ENCODE measurements around the gene SENP2. TPM values are rescaled to one million over a fixed set of nuclear protein-coding genes. Genes with fewer than 3 reads are reported as not detected.
A peak's percentile ranks its signal among the peaks of the same experiment; 100 is the strongest.

SENP2 gene
- total RNA-seq, 1 donor, result 24.6 TPM

- no peak for DNase-seq (ENCODE audit: insufficient read length, low spot score, missing footprints)
- Histone ChIP-seq H2AFZ (ENCODE audit: low read length) (no peak overlapping the region), H3K9me3 (ENCODE audit: low read depth, low read length) (no peaks in the 10 kb centered on the region), H3K4me1 (ENCODE audit: insufficient read depth, low read length) (peaks cover 14% of the 10 kb centered on the region), H3K36me3 (ENCODE audit: insufficient read depth, low read length) (no peaks in the 10 kb centered on the region), H3K27ac (ENCODE audit: low read depth, low read length) (no peak overlapping the region), H3K27me3 (ENCODE audit: insufficient read depth, low read length) (no peaks in the 10 kb centered on the region), H3K79me2 (ENCODE audit: insufficient read depth, low read length) (peaks cover 29% of the 10 kb centered on the region), H3K4me3 (ENCODE audit: insufficient read depth, low read length) (no peak overlapping the region), H4K20me1 (ENCODE audit: insufficient read depth, low read length) (no peaks in the 10 kb centered on the region), H3K4me2 (ENCODE audit: insufficient read depth, low read length) (no peak overlapping the region)
- no peak for TF ChIP-seq CTCF (IDR thresholded peaks at IDR 0.05; ENCODE audit: extremely low read depth, low read depth, low read length)
Measured at GRCh38 chr3:185584686-185585085, 1.4 kb upstream of the SENP2 start.

GRCh38 chr3:185585518-185585858 lies 607 bp upstream of the SENP2 start:
- Histone ChIP-seq H4K20me1 (ENCODE audit: insufficient read depth, low read length) (no peaks in the 10 kb centered on the region), H3K27me3 (ENCODE audit: insufficient read depth, low read length) (no peaks in the 10 kb centered on the region), H3K9me3 (ENCODE audit: low read depth, low read length) (no peaks in the 10 kb centered on the region), H3K4me3 (ENCODE audit: insufficient read depth, low read length) (peak overlapping the region; percentile 98), H3K4me1 (ENCODE audit: insufficient read depth, low read length) (peaks cover 14% of the 10 kb centered on the region), H3K4me2 (ENCODE audit: insufficient read depth, low read length) (peak overlapping the region; percentile 96), H3K79me2 (ENCODE audit: insufficient read depth, low read length) (peaks cover 34% of the 10 kb centered on the region), H3K36me3 (ENCODE audit: insufficient read depth, low read length) (no peaks in the 10 kb centered on the region), H2AFZ (ENCODE audit: low read length) (peak overlapping the region; percentile 94), H3K27ac (ENCODE audit: low read depth, low read length) (peak overlapping the region; percentile 97)
- TF ChIP-seq CTCF (IDR thresholded peaks at IDR 0.05; ENCODE audit: extremely low read depth, low read depth, low read length), result no peak
- no peak for DNase-seq (ENCODE audit: insufficient read length, low spot score, missing footprints)

GRCh38 chr3:185586686-185587039 lies 568 bp downstream of the SENP2 start:
- H4K20me1 ChIP-seq (ENCODE audit: insufficient read depth, low read length), result no peaks in the 10 kb centered on the region
- no peak for DNase-seq (ENCODE audit: insufficient read length, low spot score, missing footprints)

GRCh38 chr3:185594073-185594472 lies 8.0 kb downstream of the SENP2 start:
- H3K79me2 ChIP-seq (ENCODE audit: insufficient read depth, low read length), result peaks cover 14% of the 10 kb centered on the region
- peaks cover 15% of the 10 kb centered on the region for H3K36me3 ChIP-seq (ENCODE audit: insufficient read depth, low read length)
- no peaks in the 10 kb centered on the region for H3K9me3 ChIP-seq (ENCODE audit: low read depth, low read length)
- H3K27ac ChIP-seq (ENCODE audit: low read depth, low read length), result no peak overlapping the region
- no peak for TF ChIP-seq CTCF (IDR thresholded peaks at IDR 0.05; ENCODE audit: extremely low read depth, low read depth, low read length)
- no peak for DNase-seq (ENCODE audit: insufficient read length, low spot score, missing footprints)
- H3K4me3 ChIP-seq (ENCODE audit: insufficient read depth, low read length), result no peak overlapping the region
- H3K27me3 ChIP-seq (ENCODE audit: insufficient read depth, low read length), result no peaks in the 10 kb centered on the region
- no peaks in the 10 kb centered on the region for H3K4me1 ChIP-seq (ENCODE audit: insufficient read depth, low read length)
- H4K20me1 ChIP-seq (ENCODE audit: insufficient read depth, low read length), result no peaks in the 10 kb centered on the region
- no peak overlapping the region for H2AFZ ChIP-seq (ENCODE audit: low read length)
- no peak overlapping the region for H3K4me2 ChIP-seq (ENCODE audit: insufficient read depth, low read length)

More at GRCh38 chr3:185586686-185587039, 568 bp downstream of the SENP2 start:
- Histone ChIP-seq H3K4me3 (ENCODE audit: insufficient read depth, low read length) (peak overlapping the region; percentile 98), H3K27ac (ENCODE audit: low read depth, low read length) (peak overlapping the region; percentile 97), H3K4me1 (ENCODE audit: insufficient read depth, low read length) (peaks cover 14% of the 10 kb centered on the region), H2AFZ (ENCODE audit: low read length) (peak overlapping the region; percentile 94), H3K9me3 (ENCODE audit: low read depth, low read length) (no peaks in the 10 kb centered on the region), H3K27me3 (ENCODE audit: insufficient read depth, low read length) (no peaks in the 10 kb centered on the region), H3K36me3 (ENCODE audit: insufficient read depth, low read length) (no peaks in the 10 kb centered on the region), H3K79me2 (ENCODE audit: insufficient read depth, low read length) (peaks cover 34% of the 10 kb centered on the region), H3K4me2 (ENCODE audit: insufficient read depth, low read length) (peak overlapping the region; percentile 96)
- no peak for TF ChIP-seq CTCF (IDR thresholded peaks at IDR 0.05; ENCODE audit: extremely low read depth, low read depth, low read length)

Data from osteoblast (primary cell).